SK-N-SH treated with all-trans-retinoic acid at 6 μM for 48 hours (cell line): ENCODE data around the gene KBTBD3.

Source experiments
- ATAC-seq: fragments of 200-7000 bp; cut with Tn5 transposase; 3 replicates; pipeline ENCODE4 v1.9.1; 2020; ENCODE audit warnings: mild to moderate bottlenecking, moderate library complexity
- ARNTL ChIP-seq: fragments of 450-650 bp; formaldehyde crosslinking; IDR thresholded peaks from 2 replicates; pipeline ENCODE4 v1.5.0; 2020; ENCODE audit warnings: low read depth, mild to moderate bottlenecking, moderate library complexity, borderline replicate concordance
- BACH2 ChIP-seq: fragments of 250-450 bp; sonication (Bioruptor Pico); IDR thresholded peaks from 2 replicates; pipeline ENCODE4 v1.9.0; 2021; ENCODE audit warnings: mild to moderate bottlenecking, borderline replicate concordance
- CREB5 ChIP-seq: fragments of 250-450 bp; sonication (Bioruptor Pico); IDR thresholded peaks from 2 replicates; pipeline ENCODE4 v1.5.1; 2020; ENCODE audit warnings: low read depth, mild to moderate bottlenecking, moderate library complexity
- CSDC2 ChIP-seq: fragments of 250-450 bp; sonication (Bioruptor Pico); IDR thresholded peaks from 2 replicates; pipeline ENCODE4 v1.5.0; 2020; ENCODE audit warnings: mild to moderate bottlenecking, moderate library complexity
- CSRNP3 ChIP-seq: fragments of 250-450 bp; sonication (Bioruptor Pico); IDR thresholded peaks from 2 replicates; pipeline ENCODE4 v1.5.1; 2021; ENCODE audit warnings: mild to moderate bottlenecking, moderate library complexity
- ESRRG ChIP-seq: fragments of 250-450 bp; sonication (Bioruptor Pico); IDR thresholded peaks from 2 replicates; pipeline ENCODE4 v1.6.1; 2021; ENCODE audit warnings: mild to moderate bottlenecking
- GLIS3 ChIP-seq: fragments of 250-450 bp; sonication (Bioruptor Pico); IDR thresholded peaks from 2 replicates; pipeline ENCODE4 v1.5.0; 2020; ENCODE audit warnings: mild to moderate bottlenecking, moderate library complexity
- ISL1 ChIP-seq: fragments of 250-450 bp; sonication (Bioruptor Pico); IDR thresholded peaks from 2 replicates; pipeline ENCODE4 v2.1.2; 2022; ENCODE audit warnings: mild to moderate bottlenecking, moderate library complexity
- OSR1 ChIP-seq: fragments of 250-450 bp; sonication (Bioruptor Pico); IDR thresholded peaks from 2 replicates; pipeline ENCODE4 v1.8.0; 2022; ENCODE audit warnings: moderate library complexity, mild to moderate bottlenecking, inconsistent platforms
- PATZ1 ChIP-seq: fragments of 250-450 bp; sonication (Bioruptor Pico); IDR thresholded peaks from 2 replicates; pipeline ENCODE4 v1.8.0; 2020; ENCODE audit warnings: mild to moderate bottlenecking, moderate library complexity, borderline replicate concordance
- PPARA ChIP-seq: fragments of 250-450 bp; sonication (Bioruptor Pico); IDR thresholded peaks from 2 replicates; pipeline ENCODE4 v1.5.0; 2020; ENCODE audit warnings: mild to moderate bottlenecking, borderline replicate concordance
- SNAI2 ChIP-seq: fragments of 250-450 bp; sonication (Bioruptor Pico); IDR thresholded peaks from 2 replicates; pipeline ENCODE4 v1.5.0; 2020; ENCODE audit warnings: mild to moderate bottlenecking, moderate library complexity
- TCF4 ChIP-seq: fragments of 250-450 bp; sonication (Bioruptor Pico); IDR thresholded peaks from 2 replicates; pipeline ENCODE4 v1.8.0; 2021; ENCODE audit warnings: mild to moderate bottlenecking, moderate library complexity, borderline replicate concordance
- TOX ChIP-seq: fragments of 250-450 bp; sonication (Bioruptor Pico); IDR thresholded peaks from 2 replicates; pipeline ENCODE4 v1.8.0; 2021; ENCODE audit warnings: mild to moderate bottlenecking, moderate library complexity, borderline replicate concordance
- ZC3H10 ChIP-seq: fragments of 250-450 bp; sonication (Bioruptor Pico); IDR thresholded peaks from 2 replicates; pipeline ENCODE4 v1.5.1; 2021; ENCODE audit warnings: mild to moderate bottlenecking, moderate library complexity
- ZFP3 ChIP-seq: fragments of 250-450 bp; sonication (Bioruptor Pico); IDR thresholded peaks from 2 replicates; pipeline ENCODE4 v1.5.0; 2020; ENCODE audit warnings: mild to moderate bottlenecking, moderate library complexity
- ZFP30 ChIP-seq: fragments of 450-650 bp; formaldehyde crosslinking; IDR thresholded peaks from 2 replicates; pipeline ENCODE4 v1.5.0; 2022; ENCODE audit warnings: mild to moderate bottlenecking, moderate library complexity
- ZNF565 ChIP-seq: fragments of 450-650 bp; formaldehyde crosslinking; conservative IDR thresholded peaks from 2 replicates; pipeline ENCODE4 v1.5.0; 2020; ENCODE audit warnings: low read depth, mild to moderate bottlenecking, moderate library complexity
- ZNF70 ChIP-seq: fragments of 450-650 bp; formaldehyde crosslinking; IDR thresholded peaks from 2 replicates; pipeline ENCODE4 v1.5.0; 2020; ENCODE audit warnings: mild to moderate bottlenecking, moderate library complexity
- ZNF8 ChIP-seq: fragments of 450-650 bp; formaldehyde crosslinking; IDR thresholded peaks from 2 replicates; pipeline ENCODE4 v1.5.0; 2020; ENCODE audit warnings: mild to moderate bottlenecking, moderate library complexity
- TF ChIP-seq, protein P1 (sequence below): fragments of 250-450 bp; sonication (Bioruptor Pico); IDR thresholded peaks from 2 replicates; pipeline ENCODE4 v1.5.0; 2020; ENCODE audit warnings: mild to moderate bottlenecking, moderate library complexity
- TF ChIP-seq, protein P2 (sequence below): fragments of 250-450 bp; sonication (Bioruptor Pico); IDR thresholded peaks from 2 replicates; pipeline ENCODE4 v1.8.0; 2021; ENCODE audit warnings: low read depth, mild to moderate bottlenecking, moderate library complexity, borderline replicate concordance

The KBTBD3 gene

DNA sequence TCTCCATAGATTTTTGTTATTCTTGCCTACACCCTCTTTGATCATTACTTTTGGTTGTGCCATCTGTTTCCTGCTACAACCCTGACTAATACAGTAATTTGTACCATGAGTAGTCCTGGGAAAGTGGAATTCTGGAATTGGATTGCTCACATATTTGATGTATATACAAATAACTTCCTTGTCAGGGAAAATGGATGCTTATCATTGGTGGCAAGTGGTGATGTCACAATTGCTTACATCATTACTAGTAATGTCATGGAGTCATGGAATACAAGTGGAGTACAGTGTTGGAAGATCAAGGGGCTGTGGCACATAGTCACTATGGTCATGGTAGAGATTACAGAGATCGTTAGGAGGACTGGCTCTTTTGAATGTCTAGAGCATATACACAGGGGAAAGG, 24.7 kb upstream of the KBTBD3 start:
- peak; percentile 26; the same call in 1 of the 3 replicates for ATAC-seq
- TF ChIP-seq GLIS3 (CRISPR knock-in tag) (no peak), ZFP3 (CRISPR knock-in tag) (no peak), OSR1 (CRISPR knock-in tag) (no peak), CREB5 (CRISPR knock-in tag) (no peak), ZFP30 (CRISPR knock-in tag) (no peak), TOX (CRISPR knock-in tag) (no peak), SNAI2 (no peak), BACH2 (no peak), ARNTL (CRISPR knock-in tag) (no peak), ESRRG (CRISPR knock-in tag) (no peak), PPARA (CRISPR knock-in tag) (no peak), ZC3H10 (CRISPR knock-in tag) (no peak), TCF4 (CRISPR knock-in tag) (no peak), PATZ1 (CRISPR knock-in tag) (no peak), ZNF8 (CRISPR knock-in tag) (no peak), CSDC2 (CRISPR knock-in tag) (no peak)
- TF ChIP-seq, protein P1, sequence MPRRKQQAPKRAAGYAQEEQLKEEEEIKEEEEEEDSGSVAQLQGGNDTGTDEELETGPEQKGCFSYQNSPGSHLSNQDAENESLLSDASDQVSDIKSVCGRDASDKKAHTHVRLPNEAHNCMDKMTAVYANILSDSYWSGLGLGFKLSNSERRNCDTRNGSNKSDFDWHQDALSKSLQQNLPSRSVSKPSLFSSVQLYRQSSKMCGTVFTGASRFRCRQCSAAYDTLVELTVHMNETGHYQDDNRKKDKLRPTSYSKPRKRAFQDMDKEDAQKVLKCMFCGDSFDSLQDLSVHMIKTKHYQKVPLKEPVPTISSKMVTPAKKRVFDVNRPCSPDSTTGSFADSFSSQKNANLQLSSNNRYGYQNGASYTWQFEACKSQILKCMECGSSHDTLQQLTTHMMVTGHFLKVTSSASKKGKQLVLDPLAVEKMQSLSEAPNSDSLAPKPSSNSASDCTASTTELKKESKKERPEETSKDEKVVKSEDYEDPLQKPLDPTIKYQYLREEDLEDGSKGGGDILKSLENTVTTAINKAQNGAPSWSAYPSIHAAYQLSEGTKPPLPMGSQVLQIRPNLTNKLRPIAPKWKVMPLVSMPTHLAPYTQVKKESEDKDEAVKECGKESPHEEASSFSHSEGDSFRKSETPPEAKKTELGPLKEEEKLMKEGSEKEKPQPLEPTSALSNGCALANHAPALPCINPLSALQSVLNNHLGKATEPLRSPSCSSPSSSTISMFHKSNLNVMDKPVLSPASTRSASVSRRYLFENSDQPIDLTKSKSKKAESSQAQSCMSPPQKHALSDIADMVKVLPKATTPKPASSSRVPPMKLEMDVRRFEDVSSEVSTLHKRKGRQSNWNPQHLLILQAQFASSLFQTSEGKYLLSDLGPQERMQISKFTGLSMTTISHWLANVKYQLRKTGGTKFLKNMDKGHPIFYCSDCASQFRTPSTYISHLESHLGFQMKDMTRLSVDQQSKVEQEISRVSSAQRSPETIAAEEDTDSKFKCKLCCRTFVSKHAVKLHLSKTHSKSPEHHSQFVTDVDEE = no peak
- TF ChIP-seq, protein P2, sequence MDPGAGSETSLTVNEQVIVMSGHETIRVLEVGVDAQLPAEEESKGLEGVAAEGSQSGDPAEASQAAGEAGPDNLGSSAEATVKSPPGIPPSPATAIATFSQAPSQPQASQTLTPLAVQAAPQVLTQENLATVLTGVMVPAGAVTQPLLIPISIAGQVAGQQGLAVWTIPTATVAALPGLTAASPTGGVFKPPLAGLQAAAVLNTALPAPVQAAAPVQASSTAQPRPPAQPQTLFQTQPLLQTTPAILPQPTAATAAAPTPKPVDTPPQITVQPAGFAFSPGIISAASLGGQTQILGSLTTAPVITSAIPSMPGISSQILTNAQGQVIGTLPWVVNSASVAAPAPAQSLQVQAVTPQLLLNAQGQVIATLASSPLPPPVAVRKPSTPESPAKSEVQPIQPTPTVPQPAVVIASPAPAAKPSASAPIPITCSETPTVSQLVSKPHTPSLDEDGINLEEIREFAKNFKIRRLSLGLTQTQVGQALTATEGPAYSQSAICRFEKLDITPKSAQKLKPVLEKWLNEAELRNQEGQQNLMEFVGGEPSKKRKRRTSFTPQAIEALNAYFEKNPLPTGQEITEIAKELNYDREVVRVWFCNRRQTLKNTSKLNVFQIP (CRISPR knock-in tag) = no peak
- TF ChIP-seq, all 23 proteins: peak for 0

- no peak for ATAC-seq
- no peak for TF ChIP-seq ZC3H10 (CRISPR knock-in tag)
- no peak for TF ChIP-seq ZNF565 (CRISPR knock-in tag)
- no peak for TF ChIP-seq BACH2
- TF ChIP-seq ESRRG (CRISPR knock-in tag) = no peak
- TF ChIP-seq, protein P1 = no peak
- no peak for TF ChIP-seq ISL1 (CRISPR knock-in tag)
- TF ChIP-seq ZNF70 = no peak
- no peak for TF ChIP-seq ZFP3 (CRISPR knock-in tag)
- no peak for TF ChIP-seq TCF4 (CRISPR knock-in tag)
- no peak for TF ChIP-seq PPARA (CRISPR knock-in tag)
- TF ChIP-seq CSRNP3 = no peak
Measured at GRCh38 chr11:106101370-106101769, 24.2 kb upstream of the KBTBD3 start.
